IMR-90 (cell line): ENCODE data around the gene ENOX1. TPM values are rescaled to one million over a fixed set of nuclear protein-coding genes. Genes with fewer than 3 reads are reported as not detected.
A peak's percentile ranks its signal among the peaks of the same experiment; 100 is the strongest.

Source experiments
- ATAC-seq: fragments of 200-7000 bp; cut with Tn5 transposase; 2 replicates; pipeline ENCODE4 v1.9.1; 2020; ENCODE audit warnings: low read depth, mild to moderate bottlenecking, moderate library complexity
- BruUV-seq: library from RNA; stranded (reverse); fragments of 400-500 nt; replicated peaks from 2 replicates; lab custom pipeline; 2021; lab: Mats Ljungman, UMichigan
- CTCF ChIA-PET: fragments of 300-600 bp; formaldehyde crosslinking; extraction: SDS; loops from one replicate; lab custom pipeline; 2021; ENCODE audit warnings: antibody characterized with exemption; lab: Yijun Ruan, JAX
- POLR2A ChIA-PET: fragments of 300-600 bp; sonication (Branson Sonifier 250); formaldehyde crosslinking; loops from one replicate; lab custom pipeline; 2022; ENCODE audit warnings: antibody characterized with exemption; ENCODE audit not compliant: unreplicated experiment; lab: Charles Lee
- DNase-seq: peaks from one replicate; pipeline ENCODE4 v3.0.0; 2013
- H2AFZ ChIP-seq: replicated peaks from 2 replicates; pipeline ENCODE3; 2013; ENCODE audit warnings: low read length, mild to moderate bottlenecking; ENCODE audit not compliant: poor library complexity
- H2AK5ac ChIP-seq: 2 replicates; pipeline ENCODE4 v1.6.1; 2013; ENCODE audit warnings: low read depth, low read length, inconsistent platforms
- H2AK9ac ChIP-seq: replicated peaks from 2 replicates; pipeline ENCODE3; 2013; ENCODE audit warnings: mild to moderate bottlenecking, low read depth, low read length, moderate library complexity; ENCODE audit not compliant: poor library complexity
- H2BK120ac ChIP-seq: 2 replicates; pipeline ENCODE4 v1.6.1; 2013; ENCODE audit warnings: low read depth, low read length, inconsistent platforms
- H2BK15ac ChIP-seq: 3 replicates; pipeline ENCODE4 v1.6.1; 2013; ENCODE audit warnings: low read depth, low read length, inconsistent platforms
- H2BK20ac ChIP-seq: 2 replicates; pipeline ENCODE4 v1.6.1; 2013; ENCODE audit warnings: low read depth, mild to moderate bottlenecking, inconsistent platforms, low read length, moderate library complexity
- H2BK5ac ChIP-seq: 2 replicates; pipeline ENCODE4 v1.6.1; 2013; ENCODE audit warnings: mild to moderate bottlenecking, low read depth, low read length, inconsistent platforms; ENCODE audit not compliant: poor library complexity, severe bottlenecking
- H3K14ac ChIP-seq: replicated peaks from 2 replicates; pipeline ENCODE4 v1.6.1; 2013; ENCODE audit warnings: low read depth, low read length, inconsistent platforms
- H3K18ac ChIP-seq: 2 replicates; pipeline ENCODE4 v1.6.1; 2013; ENCODE audit warnings: low read depth, low read length, control low read depth
- H3K23ac ChIP-seq: 2 replicates; pipeline ENCODE4 v1.6.1; 2013; ENCODE audit warnings: low read depth, low read length, inconsistent platforms
- H3K27ac ChIP-seq: 2 replicates; pipeline ENCODE4 v1.5.1; 2013; ENCODE audit warnings: mild to moderate bottlenecking, control low read depth, low read length; ENCODE audit not compliant: insufficient read depth
- H3K27me3 ChIP-seq: 2 replicates; pipeline ENCODE4 v1.6.1; 2013; ENCODE audit warnings: low read length; ENCODE audit not compliant: control insufficient read depth, insufficient read depth
- H3K36me3 ChIP-seq: 2 replicates; pipeline ENCODE4 v1.6.1; 2013; ENCODE audit warnings: low read length, mixed read lengths; ENCODE audit not compliant: control insufficient read depth, insufficient read depth
- H3K4ac ChIP-seq: 2 replicates; pipeline ENCODE4 v1.6.1; 2013; ENCODE audit warnings: low read depth, low read length, inconsistent platforms
- H3K4me1 ChIP-seq: 2 replicates; pipeline ENCODE4 v1.6.1; 2013; ENCODE audit warnings: low read length, mixed read lengths; ENCODE audit not compliant: control insufficient read depth, insufficient read depth
- H3K4me2 ChIP-seq: 2 replicates; pipeline ENCODE4 v1.6.1; 2013; ENCODE audit warnings: low read depth, mild to moderate bottlenecking, control low read depth, low read length, moderate library complexity
- H3K4me3 ChIP-seq: 2 replicates; pipeline ENCODE4 v1.5.1; 2013; ENCODE audit warnings: low read depth, mild to moderate bottlenecking, control low read depth, low read length, moderate library complexity; ENCODE audit not compliant: insufficient read depth
- H3K56ac ChIP-seq: 2 replicates; pipeline ENCODE4 v1.6.1; 2013; ENCODE audit warnings: low read length, inconsistent platforms; ENCODE audit not compliant: insufficient read depth; ENCODE audit errors: extremely low read depth
- H3K79me1 ChIP-seq, 2 experiments: 2 replicates each; pipeline ENCODE4 v1.6.1; 2013; ENCODE audit warnings: low read length in 2 of 2, inconsistent platforms in 1 of 2, low read depth in 1 of 2
- H3K9ac ChIP-seq: 2 replicates; pipeline ENCODE4 v1.6.1; 2013; ENCODE audit warnings: low read depth, low read length, control low read depth
- H3K9me1 ChIP-seq: 2 replicates; pipeline ENCODE4 v1.6.1; 2013; ENCODE audit warnings: low read length, inconsistent platforms; ENCODE audit not compliant: insufficient read depth
- H3K9me3 ChIP-seq: 2 replicates; pipeline ENCODE4 v1.6.1; 2013; ENCODE audit warnings: low read length; ENCODE audit not compliant: control insufficient read depth, insufficient read depth
- H4K20me1 ChIP-seq: 2 replicates; pipeline ENCODE4 v1.6.1; 2013; ENCODE audit warnings: low read length, inconsistent platforms; ENCODE audit not compliant: insufficient read depth
- H4K5ac ChIP-seq: 2 replicates; pipeline ENCODE4 v1.6.1; 2013; ENCODE audit warnings: mild to moderate bottlenecking, low read depth, low read length, control low read depth
- H4K8ac ChIP-seq, 2 experiments: 2 replicates each; pipeline ENCODE4 v1.6.1; 2013; ENCODE audit warnings: low read depth in 2 of 2, low read length in 2 of 2, control low read depth in 1 of 2, inconsistent platforms in 1 of 2
- H4K91ac ChIP-seq: 2 replicates; pipeline ENCODE4 v1.6.1; 2013; ENCODE audit warnings: low read depth, low read length, inconsistent platforms; ENCODE audit not compliant: insufficient read depth
- BHLHE40 ChIP-seq: fragments of 150-350 bp; IDR thresholded peaks from 2 replicates; pipeline ENCODE4 v1.6.1; 2016; ENCODE audit warnings: mild to moderate bottlenecking, low read depth, low read length
- CEBPB ChIP-seq: IDR thresholded peaks from 2 replicates; pipeline ENCODE4 v1.6.1; 2012; ENCODE audit warnings: low read depth, low read length, improper control_type of control experiment
- CHD1 ChIP-seq: IDR thresholded peaks from 2 replicates; pipeline ENCODE4 v1.6.1; 2012; ENCODE audit warnings: low read depth, low read length, improper control_type of control experiment
- CTCF ChIP-seq: conservative IDR thresholded peaks from 2 replicates; pipeline ENCODE4 v1.5.1; 2012; ENCODE audit warnings: mild to moderate bottlenecking, low read depth, low read length, improper control_type of control experiment
- ELK1 ChIP-seq: fragments of 150-350 bp; IDR thresholded peaks from 2 replicates; pipeline ENCODE4 v1.6.1; 2016; ENCODE audit warnings: low read depth, mild to moderate bottlenecking, low read length, moderate library complexity, borderline replicate concordance
- FOS ChIP-seq: fragments of 150-350 bp; IDR thresholded peaks from 2 replicates; pipeline ENCODE4 v1.6.1; 2016; ENCODE audit warnings: low read depth, low read length
- MAFK ChIP-seq: IDR thresholded peaks from 2 replicates; pipeline ENCODE4 v1.6.1; 2012; ENCODE audit warnings: low read depth, low read length, improper control_type of control experiment
- MAZ ChIP-seq: IDR thresholded peaks from 2 replicates; pipeline ENCODE4 v1.6.1; 2012; ENCODE audit warnings: low read depth, mild to moderate bottlenecking, low read length, improper control_type of control experiment, moderate library complexity, borderline replicate concordance
- MXI1 ChIP-seq: IDR thresholded peaks from 2 replicates; pipeline ENCODE4 v1.6.1; 2012; ENCODE audit warnings: low read depth, mild to moderate bottlenecking, low read length, moderate library complexity, borderline replicate concordance
- NFE2L2 ChIP-seq: fragments of 150-350 bp; IDR thresholded peaks from 2 replicates; pipeline ENCODE4 v1.6.1; 2016; ENCODE audit warnings: low read depth, mild to moderate bottlenecking, low read length
- POLR2A ChIP-seq: IDR thresholded peaks from 2 replicates; pipeline ENCODE4 v1.6.1; 2012; ENCODE audit warnings: mild to moderate bottlenecking, low read depth, low read length
- RAD21 ChIP-seq: IDR thresholded peaks from 2 replicates; pipeline ENCODE4 v1.6.1; 2012; ENCODE audit warnings: low read length, improper control_type of control experiment
- RCOR1 ChIP-seq: IDR thresholded peaks from 2 replicates; pipeline ENCODE4 v1.6.1; 2012; ENCODE audit warnings: mild to moderate bottlenecking, low read length, improper control_type of control experiment; ENCODE audit not compliant: insufficient replicate concordance
- RFX5 ChIP-seq: IDR thresholded peaks from 2 replicates; pipeline ENCODE4 v1.8.0; 2012; ENCODE audit warnings: low read depth, mild to moderate bottlenecking, low read length, moderate library complexity
- SMC3 ChIP-seq: fragments of 150-350 bp; IDR thresholded peaks from 2 replicates; pipeline ENCODE4 v1.6.1; 2016; ENCODE audit warnings: low read depth, mild to moderate bottlenecking, antibody characterized with exemption, low read length, moderate library complexity
- USF2 ChIP-seq: fragments of 150-350 bp; IDR thresholded peaks from 2 replicates; pipeline ENCODE4 v1.6.1; 2017; ENCODE audit warnings: mild to moderate bottlenecking, antibody characterized with exemption, low read length, low read depth
- whole genome bisulfite sequencing, 2 experiments: methylation state at CpG; one replicate each; pipeline versions ENCODE4 v1.1.5 to v1.1.7; 2013; ENCODE audit warnings: missing lambda C conversion rate in 2 of 2; ENCODE audit not compliant: insufficient read length in 1 of 2; ENCODE audit errors: extremely low coverage in 2 of 2; 5-methylcytosine and 5-hydroxymethylcytosine counted together
- dilution Hi-C: fragments of 300-500 bp; cut with HindIII; formaldehyde crosslinking; loops from one replicate; pipeline ENCODE4 v1.14.3; 2018; ENCODE audit warnings: low sequenced_read_pairs; ENCODE audit not compliant: unreplicated experiment
- in situ Hi-C: fragments of 300-500 bp; cut with MboI; formaldehyde crosslinking; loops from 3 replicates; pipeline ENCODE4 v1.14.3; 2019; ENCODE audit warnings: low sequenced_read_pairs, inconsistent platforms, mixed read lengths
- intact Hi-C: fragments of 100-400 bp; cut with micrococcal nuclease; formaldehyde crosslinking; loops from 2 replicates; pipeline ENCODE4 v1.10.0; 2022
- polyA plus RNA-seq, 3 experiments: library from polyadenylated mRNA; depleted of rRNA; stranded (reverse); fragments of >200 nt; gene quantifications; 2 replicates each; pipeline ENCODE4 v1.2.3, GENCODE V29; 2012; ENCODE audit warnings: low replicate concordance in 1 of 3
- total RNA-seq: library from RNA; depleted of rRNA; stranded (reverse); fragments of >200 nt; gene quantifications from 2 replicates; pipeline ENCODE4 v1.2.3, GENCODE V29; 2012

ENOX1 gene
- total and polyA plus RNA-seq, 2 of the 4 experiments (the other 2 are of a cell fraction): 0.99 to 1.3 TPM

DNA sequence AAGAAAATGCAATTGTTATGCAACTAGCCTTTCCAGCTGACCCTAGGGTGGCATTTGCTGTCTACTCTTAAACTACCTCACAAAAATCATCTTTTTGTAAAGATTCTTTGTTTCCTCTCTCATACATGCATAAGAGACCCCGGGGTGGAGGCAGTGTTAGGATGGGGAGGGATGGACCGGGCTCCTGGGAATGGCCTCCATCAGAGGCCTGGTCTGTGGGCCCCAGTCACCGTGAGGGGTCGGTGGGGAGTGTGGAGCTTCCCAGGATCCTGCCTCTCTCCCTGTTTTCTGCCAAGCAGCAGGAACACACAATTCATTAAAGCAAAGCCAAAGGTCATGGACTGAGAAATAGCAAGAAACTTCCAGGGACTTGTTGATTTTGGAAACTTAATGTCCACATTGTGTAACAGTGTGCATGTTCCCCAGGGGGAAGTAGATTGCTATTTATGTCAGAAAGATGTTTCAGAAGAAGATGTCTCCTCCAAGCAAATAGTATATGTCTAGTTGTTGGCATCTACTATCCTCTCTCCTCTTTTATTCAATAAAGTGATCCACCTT lies 241.4 kb downstream of the ENOX1 start:
- Histone ChIP-seq H2AFZ (no peak overlapping the region), H2BK20ac (no peak overlapping the region), H3K9me1 (no peaks in the 10 kb centered on the region), H4K20me1 (no peaks in the 10 kb centered on the region), H3K4me3 (no peak overlapping the region), H2AK9ac (no peak overlapping the region), H3K9me3 (no peaks in the 10 kb centered on the region), H4K8ac (no peak overlapping the region), H3K27ac (no peak overlapping the region), H2BK120ac (no peak overlapping the region), H3K18ac (no peak overlapping the region), H3K23ac (no peak overlapping the region), H3K4me2 (no peak overlapping the region), H3K4ac (no peak overlapping the region), H4K5ac (no peak overlapping the region), H2BK5ac (no peak overlapping the region), H3K14ac (no peak overlapping the region), H4K91ac (no peak overlapping the region), H3K79me1 (no peaks in the 10 kb centered on the region), H3K4me1 (peaks cover 2% of the 10 kb centered on the region; the same call in 1 of the 2 replicates), H3K36me3 (no peaks in the 10 kb centered on the region), H3K9ac (no peak overlapping the region), H2BK15ac (no peak overlapping the region), H2AK5ac (no peak overlapping the region), H3K27me3 (peaks cover 2% of the 10 kb centered on the region; the same call in 1 of the 2 replicates), H3K56ac (no peak overlapping the region)
- no TSS peak for BruUV-seq
- no peak for TF ChIP-seq RFX5
- no peak for TF ChIP-seq CHD1
- TF ChIP-seq BHLHE40: no peak
- TF ChIP-seq CTCF: no peak
- TF ChIP-seq MAFK: no peak
- TF ChIP-seq RCOR1: no peak
- TF ChIP-seq CEBPB: no peak
- TF ChIP-seq SMC3: no peak
- no peak for TF ChIP-seq ELK1
- TF ChIP-seq POLR2A: no peak
- no peak for TF ChIP-seq USF2
- TF ChIP-seq RAD21: no peak
- no peak for TF ChIP-seq FOS
- TF ChIP-seq MAZ: no peak
- TF ChIP-seq NFE2L2: no peak
- no peak for TF ChIP-seq MXI1
- 0 out of 2 replicates have a peak, but pooled peaks have one; percentile 21 for ATAC-seq
- ChIA-PET POLR2A (no interaction called here), CTCF (interaction anchor here (0.6 kb wide), 1 partner anchor 966 kb away, joined by 4 read pairs; no protein-coding TSS in a partner anchor)
- in situ Hi-C loops (no loop called here), dilution Hi-C loops (no loop called here), intact Hi-C loops (no loop called here)
- WGBS, 2 experiments: no CpG with 5 or more reads among the region's 4 CpGs
- DNase-seq: no peak
